ENCODE results near the gene ETS2. TPM values are rescaled to one million over a fixed set of nuclear protein-coding genes. Genes with fewer than 3 reads are reported as not detected.

The ETS2 gene
- total and polyA plus RNA-seq, 2 donors (not counting 1 experiment from before 2014, with no cell fraction given): 1.9 to 5.6 TPM

DNA sequence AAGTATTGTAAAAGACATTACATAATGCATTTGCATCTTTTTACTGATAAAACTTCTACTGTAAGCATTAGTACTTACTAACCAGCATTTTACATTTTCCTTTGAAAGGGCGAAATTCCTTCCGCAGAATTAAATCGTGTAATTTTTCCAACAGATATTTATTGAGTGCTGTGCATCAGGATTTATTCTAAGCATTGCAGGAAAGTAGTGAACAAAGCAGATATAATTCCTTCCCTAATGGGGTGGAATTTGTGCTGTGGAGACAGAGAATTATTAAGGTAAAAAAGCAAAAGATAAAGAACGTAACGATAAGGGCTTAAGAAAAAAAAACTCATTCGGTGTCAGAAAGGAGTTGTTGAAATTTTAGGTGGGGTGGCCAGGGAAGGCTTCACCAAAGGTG, 7.6 kb upstream of the ETS2 start:
- Histone ChIP-seq H3K27me3 (replicated peaks in 1 of 4; ENCODE audit: control extremely low read depth in 1 of 4, control insufficient read depth in 3 of 4, insufficient read depth in 4 of 4, low read length in 3 of 4) (peaks cover 0 to 17% (median 5%) of the 10 kb centered on the region in 4 experiments), H2AFZ (ENCODE audit: insufficient read depth, low read depth, low read length, poor library complexity, severe bottlenecking) (no peak overlapping the region), H3K27ac (ENCODE audit: low read length in 2 of 2) (no peak overlapping the region), H3K4me3 (ENCODE audit: control extremely low read depth in 1 of 5, extremely low read depth in 1 of 5, insufficient read depth in 1 of 5, low read depth in 2 of 5, low read length in 4 of 5) (no peak overlapping the region), H3K4me2 (replicated peaks; ENCODE audit: low read depth, low read length, poor library complexity, severe bottlenecking) (no peak overlapping the region), H4K20me1 (ENCODE audit: control insufficient read depth, insufficient read depth, low read length, poor library complexity, severe bottlenecking) (no peaks in the 10 kb centered on the region), H3K36me3 (replicated peaks in 1 of 2; ENCODE audit: control extremely low read depth in 1 of 2, control insufficient read depth in 1 of 2, extremely low read depth in 1 of 2, insufficient read depth in 2 of 2, low read length in 1 of 2) (no peaks in the 10 kb centered on the region), H3K9ac (ENCODE audit: low read length) (no peak overlapping the region), H3K79me2 (ENCODE audit: control insufficient read depth, insufficient read depth, low read length) (no peaks in the 10 kb centered on the region), H3K9me3 (ENCODE audit: control extremely low read depth in 1 of 3, control insufficient read depth in 2 of 3, insufficient read depth in 1 of 3, low read length in 2 of 3) (no peaks in the 10 kb centered on the region), H3K4me1 (ENCODE audit: control insufficient read depth in 2 of 2, insufficient read depth in 2 of 2, low read length in 2 of 2) (no peaks in the 10 kb centered on the region)
- ATAC-seq (ENCODE audit: low read depth) (no peak), DNase-seq (no peak)
- 100% methylated on average over 3 of the region's 6 CpGs for WGBS (ENCODE audit: insufficient coverage)
- H3K4me3 Mint-ChIP-seq: no peak overlapping the region
- POLR2A ChIA-PET: no interaction called here
- H3K9me3 Mint-ChIP-seq (ENCODE audit: insufficient read depth): no peaks in the 10 kb centered on the region
- H3K4me1 Mint-ChIP-seq: no peaks in the 10 kb centered on the region
- TF ChIP-seq CTCF (IDR thresholded peaks at IDR 0.05): no peak
- no peak for TF ChIP-seq EZH2 (IDR thresholded peaks at IDR 0.05; ENCODE audit: borderline replicate concordance, insufficient read depth, low read depth, low read length, poor library complexity, severe bottlenecking)
- H3K27ac Mint-ChIP-seq: no peak overlapping the region
- CTCF ChIA-PET: no interaction called here
- intact Hi-C loops (cut with micrococcal nuclease): no loop called here
- peaks cover 58% of the 10 kb centered on the region for H3K27me3 Mint-ChIP-seq

DNA sequence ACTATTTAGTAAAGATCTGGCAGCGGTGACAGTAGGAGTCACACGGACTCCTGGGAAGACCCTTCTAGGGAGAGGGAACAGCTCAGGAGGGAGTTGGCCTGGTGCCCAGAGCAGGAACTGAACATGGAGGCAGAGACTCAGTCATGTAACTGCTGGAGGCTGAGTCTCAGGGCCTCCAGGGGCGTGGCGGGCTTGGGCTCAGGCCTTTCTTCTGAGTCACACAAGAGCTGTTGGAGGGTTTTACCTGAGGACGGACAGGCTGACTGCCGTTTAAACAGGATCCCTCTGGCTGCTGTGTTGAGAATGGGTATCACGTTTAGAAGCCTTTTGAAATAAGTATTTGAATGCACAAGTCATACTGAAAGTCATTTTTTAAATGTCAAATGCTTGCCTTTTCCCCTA, 7.2 kb upstream of the ETS2 start:
- Mint-ChIP-seq H3K27me3 (peaks cover 59% of the 10 kb centered on the region), H3K4me3 (no peak overlapping the region), H3K4me1 (no peaks in the 10 kb centered on the region), H3K27ac (no peak overlapping the region), H3K9me3 (ENCODE audit: insufficient read depth) (no peaks in the 10 kb centered on the region)
- Histone ChIP-seq H3K79me2 (ENCODE audit: control insufficient read depth, insufficient read depth, low read length) (no peaks in the 10 kb centered on the region), H3K9me3 (ENCODE audit: control extremely low read depth in 1 of 3, control insufficient read depth in 2 of 3, insufficient read depth in 1 of 3, low read length in 2 of 3) (no peaks in the 10 kb centered on the region), H2AFZ (ENCODE audit: insufficient read depth, low read depth, low read length, poor library complexity, severe bottlenecking) (no peak overlapping the region), H4K20me1 (ENCODE audit: control insufficient read depth, insufficient read depth, low read length, poor library complexity, severe bottlenecking) (no peaks in the 10 kb centered on the region), H3K4me2 (replicated peaks; ENCODE audit: low read depth, low read length, poor library complexity, severe bottlenecking) (no peak overlapping the region), H3K36me3 (replicated peaks in 1 of 2; ENCODE audit: control extremely low read depth in 1 of 2, control insufficient read depth in 1 of 2, extremely low read depth in 1 of 2, insufficient read depth in 2 of 2, low read length in 1 of 2) (no peaks in the 10 kb centered on the region), H3K27me3 (replicated peaks in 1 of 4; ENCODE audit: control extremely low read depth in 1 of 4, control insufficient read depth in 3 of 4, insufficient read depth in 4 of 4, low read length in 3 of 4) (peaks cover 0 to 18% (median 5%) of the 10 kb centered on the region in 4 experiments), H3K4me3 (ENCODE audit: control extremely low read depth in 1 of 5, extremely low read depth in 1 of 5, insufficient read depth in 1 of 5, low read depth in 2 of 5, low read length in 4 of 5) (no peak overlapping the region), H3K9ac (ENCODE audit: low read length) (no peak overlapping the region), H3K27ac (ENCODE audit: low read length in 2 of 2) (no peak overlapping the region), H3K4me1 (ENCODE audit: control insufficient read depth in 2 of 2, insufficient read depth in 2 of 2, low read length in 2 of 2) (no peaks in the 10 kb centered on the region)
- DNase-seq (no peak), ATAC-seq (ENCODE audit: low read depth) (no peak)
- whole genome bisulfite sequencing (ENCODE audit: insufficient coverage): 76% methylated on average over 5 of the region's 7 CpGs
- intact Hi-C loops (cut with micrococcal nuclease): no loop called here
- no peak for TF ChIP-seq EZH2 (IDR thresholded peaks at IDR 0.05; ENCODE audit: borderline replicate concordance, insufficient read depth, low read depth, low read length, poor library complexity, severe bottlenecking)
- TF ChIP-seq CTCF (IDR thresholded peaks at IDR 0.05): no peak
- ChIA-PET POLR2A (no interaction called here), CTCF (no interaction called here)
